ENCODE results near the gene CELF4.

The CELF4 gene

GRCh38 chr18:37582261-37582660 is 16.7 kb upstream of the CELF4 start:
- H3K27ac ChIP-seq = no peak overlapping the region
- TF ChIP-seq ZFX (IDR thresholded peaks at IDR 0.05) = no peak
- TF ChIP-seq, protein P1, sequence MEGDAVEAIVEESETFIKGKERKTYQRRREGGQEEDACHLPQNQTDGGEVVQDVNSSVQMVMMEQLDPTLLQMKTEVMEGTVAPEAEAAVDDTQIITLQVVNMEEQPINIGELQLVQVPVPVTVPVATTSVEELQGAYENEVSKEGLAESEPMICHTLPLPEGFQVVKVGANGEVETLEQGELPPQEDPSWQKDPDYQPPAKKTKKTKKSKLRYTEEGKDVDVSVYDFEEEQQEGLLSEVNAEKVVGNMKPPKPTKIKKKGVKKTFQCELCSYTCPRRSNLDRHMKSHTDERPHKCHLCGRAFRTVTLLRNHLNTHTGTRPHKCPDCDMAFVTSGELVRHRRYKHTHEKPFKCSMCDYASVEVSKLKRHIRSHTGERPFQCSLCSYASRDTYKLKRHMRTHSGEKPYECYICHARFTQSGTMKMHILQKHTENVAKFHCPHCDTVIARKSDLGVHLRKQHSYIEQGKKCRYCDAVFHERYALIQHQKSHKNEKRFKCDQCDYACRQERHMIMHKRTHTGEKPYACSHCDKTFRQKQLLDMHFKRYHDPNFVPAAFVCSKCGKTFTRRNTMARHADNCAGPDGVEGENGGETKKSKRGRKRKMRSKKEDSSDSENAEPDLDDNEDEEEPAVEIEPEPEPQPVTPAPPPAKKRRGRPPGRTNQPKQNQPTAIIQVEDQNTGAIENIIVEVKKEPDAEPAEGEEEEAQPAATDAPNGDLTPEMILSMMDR (conservative IDR thresholded peaks at IDR 0.05) = no peak

DNA sequence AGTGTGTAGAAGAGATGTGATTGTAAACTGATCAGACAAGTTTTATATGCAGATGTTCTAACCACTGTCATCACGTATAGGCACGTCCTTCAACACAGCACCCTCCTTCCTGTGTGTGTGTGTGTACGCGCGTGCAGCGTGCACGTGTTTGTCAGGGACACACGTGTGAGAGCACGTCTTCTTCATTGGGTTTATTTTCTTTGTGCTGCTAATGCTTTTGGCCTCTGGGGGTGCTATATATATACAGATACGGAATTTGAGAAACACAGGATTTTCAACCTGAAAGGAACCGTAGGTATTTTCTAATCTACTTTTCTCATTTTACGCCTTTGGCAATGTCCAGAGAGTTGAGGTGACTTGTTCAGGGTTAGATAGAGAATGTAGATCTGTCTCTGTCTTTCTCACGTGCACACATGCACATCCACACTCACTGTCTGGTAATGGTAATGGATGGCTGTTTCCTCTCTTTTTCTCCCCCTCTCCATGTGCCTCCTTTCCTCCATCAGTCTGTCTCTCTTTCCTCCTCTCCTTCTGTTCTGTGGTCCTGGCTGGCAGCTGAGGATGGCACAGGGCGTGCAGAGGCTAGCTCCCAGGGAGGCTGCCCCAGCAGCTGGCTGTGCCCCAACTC is 13.4 kb upstream of the CELF4 start:
- no peak overlapping the region for H3K27ac ChIP-seq
- TF ChIP-seq, protein P1 (conservative IDR thresholded peaks at IDR 0.05) = peak; percentile 77
- TF ChIP-seq ZFX (IDR thresholded peaks at IDR 0.05) = no peak

GRCh38 chr18:37578182-37578678 is 12.6 kb upstream of the CELF4 start:
- no peak overlapping the region for H3K27ac ChIP-seq
- TF ChIP-seq ZFX (IDR thresholded peaks at IDR 0.05) = no peak
- TF ChIP-seq, protein P1 (conservative IDR thresholded peaks at IDR 0.05) = no peak

- TF ChIP-seq, protein P1 (conservative IDR thresholded peaks at IDR 0.05) = no peak
- TF ChIP-seq ZFX (IDR thresholded peaks at IDR 0.05) = no peak
- H3K27ac ChIP-seq = no peak overlapping the region
These were observed 11.5 kb upstream of the CELF4 start for GRCh38 chr18:37577051-37577611.

DNA sequence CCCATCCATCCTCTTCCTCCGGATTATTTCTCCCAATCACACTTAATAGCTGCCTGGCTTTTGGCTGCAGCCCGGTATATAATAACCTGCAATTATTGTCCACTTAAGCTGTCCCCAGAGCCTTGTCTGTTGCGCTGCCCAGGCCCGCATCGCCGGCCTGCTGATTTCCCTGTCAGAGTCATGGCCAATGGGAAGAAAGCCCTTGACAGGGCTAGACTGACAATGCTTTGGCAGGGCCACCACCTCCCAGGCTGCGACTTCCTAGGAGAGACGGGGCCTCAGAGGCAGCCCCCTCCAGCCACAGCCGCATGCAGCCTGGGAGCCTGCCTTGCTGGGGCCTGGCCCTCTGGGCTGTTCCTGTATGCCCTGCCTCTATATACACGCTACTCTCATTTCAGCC is 10.0 kb upstream of the CELF4 start:
- H3K27ac ChIP-seq = no peak overlapping the region
- TF ChIP-seq, protein P1 (conservative IDR thresholded peaks at IDR 0.05) = no peak
- TF ChIP-seq ZFX (IDR thresholded peaks at IDR 0.05) = no peak

DNA sequence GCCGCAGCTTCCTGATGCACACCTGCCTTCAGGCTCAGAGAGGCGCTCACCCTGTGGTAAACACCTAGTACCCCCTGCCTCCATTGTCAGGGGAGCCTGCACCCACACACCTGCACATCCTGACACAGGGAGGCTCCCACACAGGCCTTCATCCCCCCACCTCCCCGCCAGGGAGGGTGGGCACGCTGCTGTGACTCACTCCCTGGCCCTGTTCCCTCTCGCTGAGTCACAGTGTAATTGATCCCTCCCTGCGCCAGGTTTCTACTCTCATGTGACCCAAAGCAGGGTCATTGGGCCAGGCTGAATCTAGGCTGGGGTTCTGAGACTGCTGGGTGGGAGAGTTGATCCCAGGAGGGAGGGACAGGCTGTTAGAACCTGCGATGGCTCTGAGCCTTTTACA is 8.5 kb upstream of the CELF4 start:
- no peak overlapping the region for H3K27ac ChIP-seq
- no peak for TF ChIP-seq ZFX (IDR thresholded peaks at IDR 0.05)
- TF ChIP-seq, protein P1 (conservative IDR thresholded peaks at IDR 0.05) = no peak

DNA sequence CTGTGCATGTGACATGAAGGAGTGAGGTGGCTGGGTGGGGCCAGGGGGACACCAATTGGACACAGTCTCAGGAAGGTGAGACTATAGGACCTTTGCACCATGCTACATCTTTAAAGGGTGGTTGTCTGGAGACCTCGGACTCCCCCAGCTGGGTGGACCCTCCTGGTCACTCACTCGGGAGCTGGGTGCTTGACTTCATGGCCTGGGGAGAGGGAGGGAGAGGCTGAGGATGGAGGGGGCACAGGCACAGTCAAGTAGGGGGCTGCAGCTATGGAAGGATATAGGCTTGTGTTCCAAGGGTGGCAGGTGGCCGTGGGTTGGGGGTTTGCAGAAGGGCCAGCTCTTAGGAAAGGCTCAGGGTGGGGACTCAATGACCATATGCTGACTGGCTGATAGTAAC is 7.1 kb upstream of the CELF4 start:
- TF ChIP-seq ZFX (IDR thresholded peaks at IDR 0.05) = no peak
- H3K27ac ChIP-seq = no peak overlapping the region

GRCh38 chr18:37571266-37571665 is 5.7 kb upstream of the CELF4 start:
- H3K27ac ChIP-seq = no peak overlapping the region
- no peak for TF ChIP-seq ZFX (IDR thresholded peaks at IDR 0.05)
- TF ChIP-seq, protein P1 (conservative IDR thresholded peaks at IDR 0.05) = no peak

Data from C4-2B (cell line).